ENCODE results near the gene RPTOR.

The RPTOR gene

DNA sequence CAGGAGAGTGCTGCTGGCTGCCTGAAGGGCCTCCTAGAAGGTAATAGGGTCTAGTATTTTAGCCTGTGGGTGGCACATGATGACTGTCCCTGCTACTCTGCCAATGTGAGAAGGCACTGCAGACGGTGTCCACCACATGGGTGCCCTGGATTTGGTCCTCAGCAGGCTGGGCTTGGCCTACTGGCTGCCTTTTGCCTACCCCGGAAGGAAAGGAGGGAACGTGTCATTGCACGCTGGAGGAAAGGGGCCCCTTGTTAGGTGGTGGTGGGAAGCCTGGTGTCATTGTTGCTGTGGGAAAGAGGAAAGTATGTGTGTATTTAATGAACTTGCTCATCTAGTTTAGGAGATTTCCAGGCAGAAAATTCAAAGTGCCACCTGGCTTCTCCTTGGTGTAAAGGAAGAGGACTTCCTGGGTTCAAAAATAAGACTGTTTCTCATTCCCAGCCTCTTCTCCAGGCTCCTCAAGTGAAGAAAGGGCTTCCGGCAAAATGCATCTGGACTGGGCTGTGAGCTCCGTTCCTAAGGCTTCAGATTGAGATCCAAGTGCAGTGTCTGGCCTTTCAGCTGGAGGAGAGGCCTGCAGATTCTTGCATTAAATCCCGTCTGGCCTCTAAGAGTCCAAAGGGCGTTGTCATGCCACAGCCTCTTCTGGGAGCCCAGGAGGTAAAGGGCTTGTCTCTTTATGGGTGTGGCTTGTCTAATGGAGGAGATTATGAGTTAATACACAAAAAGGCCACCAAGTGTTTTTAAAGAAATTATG is 55.1 kb downstream of the RPTOR start:
- DNase-seq (ENCODE audit: low spot score), result no peak
- no peak overlapping the region for H2BK120ac ChIP-seq (ENCODE audit: low read depth, low read length)
- H3K4me2 ChIP-seq (ENCODE audit: insufficient read depth, low read length, poor library complexity, severe bottlenecking), result no peak overlapping the region
- H2AFZ ChIP-seq (ENCODE audit: low read length), result no peak overlapping the region
- H3K14ac ChIP-seq (ENCODE audit: low read length), result no peak overlapping the region
- H3K23ac ChIP-seq (ENCODE audit: low read depth, low read length, poor library complexity), result peak overlapping the region; percentile 25
- H2BK5ac ChIP-seq (ENCODE audit: low read length), result no peak overlapping the region
- no peak overlapping the region for H3K9ac ChIP-seq (ENCODE audit: low read depth, low read length, poor library complexity)
- H2AK5ac ChIP-seq (ENCODE audit: low read depth, low read length), result no peak overlapping the region
- no peak overlapping the region for H4K91ac ChIP-seq (ENCODE audit: low read depth, low read length, poor library complexity)
- peaks cover 2% of the 10 kb centered on the region for H3K79me1 ChIP-seq (ENCODE audit: low read depth, low read length)
- no peak overlapping the region for H2BK15ac ChIP-seq (ENCODE audit: low read length)
- no peak overlapping the region for H3K4ac ChIP-seq (ENCODE audit: low read length)
- peaks cover 0 to 7% of the 10 kb centered on the region in 2 donors for H3K4me1 ChIP-seq (ENCODE audit: control insufficient read depth in 2 of 2, insufficient read depth in 1 of 2, low read depth in 1 of 2, low read length in 2 of 2)
- peak overlapping the region; percentile 36 for H3K18ac ChIP-seq (ENCODE audit: low read length)
- H3K27me3 ChIP-seq (ENCODE audit: control insufficient read depth in 3 of 3, insufficient read depth in 3 of 3, low read depth in 1 of 3, low read length in 3 of 3), result no peaks in the 10 kb centered on the region
- H3K9me3 ChIP-seq (replicated peaks in 1 of 2; ENCODE audit: control insufficient read depth in 2 of 2, insufficient read depth in 1 of 2, low read depth in 1 of 2, low read length in 2 of 2), result peaks cover 2 to 15% of the 10 kb centered on the region in 2 donors
- no peak overlapping the region for H3K27ac ChIP-seq (replicated peaks; ENCODE audit: low read length)
- H2BK12ac ChIP-seq (ENCODE audit: low read length), result no peak overlapping the region
- no CpG with 5 or more reads among the region's 8 CpGs for WGBS, 2 donors (ENCODE audit: extremely low coverage in 2 of 2, insufficient read length in 2 of 2, insufficient replicate concordance in 1 of 2)
- H3K4me3 ChIP-seq (ENCODE audit: low read length in 2 of 2), result no peak overlapping the region
- no peaks in the 10 kb centered on the region for H3K36me3 ChIP-seq (replicated peaks in 1 of 2; ENCODE audit: control insufficient read depth in 2 of 2, insufficient read depth in 2 of 2, low read length in 2 of 2)
- H4K8ac ChIP-seq (ENCODE audit: low read depth, low read length), result no peak overlapping the region

DNA sequence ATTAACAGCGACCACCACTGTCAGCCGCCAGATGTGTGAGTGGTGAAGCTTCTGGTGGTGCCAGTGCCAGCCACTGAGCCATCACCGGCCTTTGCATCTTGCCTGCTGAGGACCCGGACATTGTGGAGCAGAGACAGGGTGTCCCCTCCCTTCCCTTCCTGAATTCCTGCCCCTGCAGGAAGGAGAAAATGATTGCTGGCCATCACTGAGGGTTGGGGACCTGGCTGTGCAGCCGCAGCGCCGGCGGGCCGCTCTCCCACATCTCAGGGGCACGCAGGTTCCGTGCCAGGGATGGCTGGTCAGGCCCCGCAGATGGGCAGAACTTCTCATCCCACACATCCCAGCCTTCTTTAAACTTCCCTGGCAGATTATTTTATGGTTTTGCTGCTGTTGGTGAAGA is 56.5 kb downstream of the RPTOR start:
- no peak overlapping the region for H2BK120ac ChIP-seq (ENCODE audit: low read depth, low read length)
- H2AK5ac ChIP-seq (ENCODE audit: low read depth, low read length), result peak overlapping the region; percentile 28
- no peak overlapping the region for H2BK15ac ChIP-seq (ENCODE audit: low read length)
- no peak overlapping the region for H3K4me3 ChIP-seq (ENCODE audit: low read length in 2 of 2)
- H3K4me1 ChIP-seq (ENCODE audit: control insufficient read depth in 2 of 2, insufficient read depth in 1 of 2, low read depth in 1 of 2, low read length in 2 of 2), result peaks cover 0 to 7% of the 10 kb centered on the region in 2 donors
- no peaks in the 10 kb centered on the region for H3K36me3 ChIP-seq (replicated peaks in 1 of 2; ENCODE audit: control insufficient read depth in 2 of 2, insufficient read depth in 2 of 2, low read length in 2 of 2)
- H3K4me2 ChIP-seq (ENCODE audit: insufficient read depth, low read length, poor library complexity, severe bottlenecking), result no peak overlapping the region
- no peak overlapping the region for H3K14ac ChIP-seq (ENCODE audit: low read length)
- H3K9me3 ChIP-seq (replicated peaks in 1 of 2; ENCODE audit: control insufficient read depth in 2 of 2, insufficient read depth in 1 of 2, low read depth in 1 of 2, low read length in 2 of 2), result peaks cover 4 to 15% of the 10 kb centered on the region in 2 donors
- H3K23ac ChIP-seq (ENCODE audit: low read depth, low read length, poor library complexity), result peak overlapping the region; percentile 21
- no peaks in the 10 kb centered on the region for H3K27me3 ChIP-seq (ENCODE audit: control insufficient read depth in 3 of 3, insufficient read depth in 3 of 3, low read depth in 1 of 3, low read length in 3 of 3)
- H4K91ac ChIP-seq (ENCODE audit: low read depth, low read length, poor library complexity), result no peak overlapping the region
- no peak overlapping the region for H4K8ac ChIP-seq (ENCODE audit: low read depth, low read length)
- H3K18ac ChIP-seq (ENCODE audit: low read length), result peak overlapping the region; percentile 13
- no peak overlapping the region for H2BK5ac ChIP-seq (ENCODE audit: low read length)
- DNase-seq (ENCODE audit: low spot score), result no peak
- H2BK12ac ChIP-seq (ENCODE audit: low read length), result no peak overlapping the region
- no peak overlapping the region for H3K27ac ChIP-seq (replicated peaks; ENCODE audit: low read length)
- peaks cover 4% of the 10 kb centered on the region for H3K79me1 ChIP-seq (ENCODE audit: low read depth, low read length)
- no peak overlapping the region for H2AFZ ChIP-seq (ENCODE audit: low read length)
- H3K9ac ChIP-seq (ENCODE audit: low read depth, low read length, poor library complexity), result peak overlapping the region; percentile 33
- no peak overlapping the region for H3K4ac ChIP-seq (ENCODE audit: low read length)
- WGBS, 2 donors (ENCODE audit: extremely low coverage in 2 of 2, insufficient read length in 2 of 2, insufficient replicate concordance in 1 of 2), result no CpG with 5 or more reads among the region's 12 CpGs

DNA sequence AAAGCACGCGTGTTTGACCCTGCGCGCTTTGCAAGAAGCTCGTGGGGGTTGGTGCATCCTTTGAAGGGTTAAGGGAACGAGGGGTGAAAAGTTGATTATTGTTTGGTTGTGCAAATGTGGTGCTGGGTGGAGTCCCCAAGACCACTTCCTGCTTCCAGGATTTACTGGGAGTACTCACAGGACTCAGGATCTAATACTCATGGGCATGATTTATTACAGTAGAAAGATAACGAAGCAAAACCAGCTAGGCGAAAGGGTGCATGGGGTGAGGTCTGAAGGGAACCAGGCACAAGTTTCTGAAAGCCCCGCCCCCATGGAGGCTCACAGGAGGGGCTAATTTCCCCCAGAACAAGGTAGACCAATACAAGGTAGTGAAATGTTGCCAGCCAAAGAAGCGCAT is 58.8 kb downstream of the RPTOR start:
- Histone ChIP-seq H2BK15ac (ENCODE audit: low read length) (no peak overlapping the region), H2AFZ (ENCODE audit: low read length) (no peak overlapping the region), H3K9me3 (replicated peaks in 1 of 2; ENCODE audit: control insufficient read depth in 2 of 2, insufficient read depth in 1 of 2, low read depth in 1 of 2, low read length in 2 of 2) (peaks cover 4 to 15% of the 10 kb centered on the region in 2 donors), H3K14ac (ENCODE audit: low read length) (no peak overlapping the region), H3K4me3 (ENCODE audit: low read length in 2 of 2) (no peak overlapping the region), H4K8ac (ENCODE audit: low read depth, low read length) (no peak overlapping the region), H3K79me1 (ENCODE audit: low read depth, low read length) (peaks cover 4% of the 10 kb centered on the region), H2BK12ac (ENCODE audit: low read length) (no peak overlapping the region), H4K91ac (ENCODE audit: low read depth, low read length, poor library complexity) (no peak overlapping the region), H3K4me2 (ENCODE audit: insufficient read depth, low read length, poor library complexity, severe bottlenecking) (no peak overlapping the region), H3K18ac (ENCODE audit: low read length) (no peak overlapping the region), H2BK120ac (ENCODE audit: low read depth, low read length) (no peak overlapping the region), H2AK5ac (ENCODE audit: low read depth, low read length) (no peak overlapping the region), H3K4ac (ENCODE audit: low read length) (no peak overlapping the region), H3K27ac (replicated peaks; ENCODE audit: low read length) (no peak overlapping the region), H3K36me3 (replicated peaks in 1 of 2; ENCODE audit: control insufficient read depth in 2 of 2, insufficient read depth in 2 of 2, low read length in 2 of 2) (no peaks in the 10 kb centered on the region), H3K9ac (ENCODE audit: low read depth, low read length, poor library complexity) (no peak overlapping the region), H3K23ac (ENCODE audit: low read depth, low read length, poor library complexity) (no peak overlapping the region), H3K4me1 (ENCODE audit: control insufficient read depth in 2 of 2, insufficient read depth in 1 of 2, low read depth in 1 of 2, low read length in 2 of 2) (peaks cover 0 to 5% of the 10 kb centered on the region in 2 donors), H2BK5ac (ENCODE audit: low read length) (no peak overlapping the region), H3K27me3 (ENCODE audit: control insufficient read depth in 3 of 3, insufficient read depth in 3 of 3, low read depth in 1 of 3, low read length in 3 of 3) (no peaks in the 10 kb centered on the region)
- WGBS, 2 donors (ENCODE audit: extremely low coverage in 2 of 2, insufficient read length in 2 of 2, insufficient replicate concordance in 1 of 2), result 100% methylated on average over 1 of the region's 10 CpGs; no CpG with 5 or more reads in 1 of the 2 donors
- DNase-seq (ENCODE audit: low spot score), result no peak

DNA sequence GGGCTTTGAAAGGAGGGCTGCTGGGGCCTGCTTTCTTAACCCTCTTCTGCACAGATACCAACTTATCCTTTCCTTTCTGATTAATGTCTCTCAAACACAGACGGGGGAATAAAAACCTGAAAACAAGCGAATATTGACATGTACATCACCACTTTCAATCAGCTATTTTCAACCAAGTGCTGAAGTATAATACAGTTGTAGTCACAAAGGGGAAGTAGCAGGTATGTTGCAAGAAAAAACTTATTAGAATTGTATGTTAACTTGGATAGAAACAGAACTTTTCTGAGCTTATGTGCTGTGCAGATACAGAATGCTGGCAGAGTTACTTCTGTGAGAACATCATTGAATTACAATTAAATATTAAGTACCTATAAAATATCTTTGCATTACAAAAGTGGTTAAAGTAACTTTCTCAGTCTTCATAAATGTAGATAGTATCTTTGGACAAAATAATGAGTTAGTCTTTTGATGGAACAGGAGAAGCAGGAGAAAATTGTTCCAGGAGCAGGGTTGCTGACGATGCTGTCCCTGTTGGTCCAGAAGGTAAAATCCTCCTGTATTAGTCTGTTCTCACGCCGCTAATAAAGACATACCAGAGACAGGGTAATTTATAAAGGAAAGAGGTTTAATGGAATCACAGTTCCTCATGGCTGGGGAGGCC is 59.5 kb downstream of the RPTOR start:
- H2AFZ ChIP-seq (ENCODE audit: low read length), result no peak overlapping the region
- peaks cover 4 to 15% of the 10 kb centered on the region in 2 donors for H3K9me3 ChIP-seq (replicated peaks in 1 of 2; ENCODE audit: control insufficient read depth in 2 of 2, insufficient read depth in 1 of 2, low read depth in 1 of 2, low read length in 2 of 2)
- H3K23ac ChIP-seq (ENCODE audit: low read depth, low read length, poor library complexity), result no peak overlapping the region
- H2BK120ac ChIP-seq (ENCODE audit: low read depth, low read length), result no peak overlapping the region
- no peak overlapping the region for H3K27ac ChIP-seq (replicated peaks; ENCODE audit: low read length)
- H3K36me3 ChIP-seq (replicated peaks in 1 of 2; ENCODE audit: control insufficient read depth in 2 of 2, insufficient read depth in 2 of 2, low read length in 2 of 2), result no peaks in the 10 kb centered on the region
- H2BK15ac ChIP-seq (ENCODE audit: low read length), result no peak overlapping the region
- no peak overlapping the region for H2BK5ac ChIP-seq (ENCODE audit: low read length)
- no peak overlapping the region for H4K91ac ChIP-seq (ENCODE audit: low read depth, low read length, poor library complexity)
- no peak overlapping the region for H3K4me3 ChIP-seq (ENCODE audit: low read length in 2 of 2)
- peaks cover 10% of the 10 kb centered on the region for H3K79me1 ChIP-seq (ENCODE audit: low read depth, low read length)
- no CpG with 5 or more reads among the region's 5 CpGs for WGBS, 2 donors (ENCODE audit: extremely low coverage in 2 of 2, insufficient read length in 2 of 2, insufficient replicate concordance in 1 of 2)
- H2AK5ac ChIP-seq (ENCODE audit: low read depth, low read length), result no peak overlapping the region
- no peak overlapping the region for H3K18ac ChIP-seq (ENCODE audit: low read length)
- H2BK12ac ChIP-seq (ENCODE audit: low read length), result no peak overlapping the region
- H3K14ac ChIP-seq (ENCODE audit: low read length), result no peak overlapping the region
- no peaks in the 10 kb centered on the region for H3K27me3 ChIP-seq (ENCODE audit: control insufficient read depth in 3 of 3, insufficient read depth in 3 of 3, low read depth in 1 of 3, low read length in 3 of 3)
- no peak overlapping the region for H3K9ac ChIP-seq (ENCODE audit: low read depth, low read length, poor library complexity)
- H3K4me1 ChIP-seq (ENCODE audit: control insufficient read depth in 2 of 2, insufficient read depth in 1 of 2, low read depth in 1 of 2, low read length in 2 of 2), result peaks cover 0 to 5% of the 10 kb centered on the region in 2 donors
- H4K8ac ChIP-seq (ENCODE audit: low read depth, low read length), result no peak overlapping the region
- no peak overlapping the region for H3K4ac ChIP-seq (ENCODE audit: low read length)
- no peak for DNase-seq (ENCODE audit: low spot score)
- no peak overlapping the region for H3K4me2 ChIP-seq (ENCODE audit: insufficient read depth, low read length, poor library complexity, severe bottlenecking)

Data from neuronal stem cell (in vitro differentiated cells).